HG03354 (cell line): Measurements from ENCODE around the gene LRR1.
"Not testable (repeated sequence)": the region's sequence is repeated elsewhere in the genome, so short reads cannot be mapped to it uniquely, and the experiment has no call there.

Experiments used
- ATAC-seq: cut with Tn5 transposase; IDR thresholded peaks from one replicate; pipeline ENCODE4 v1.9.1; 2021; ENCODE audit warnings: mild to moderate bottlenecking; ENCODE audit not compliant: unreplicated experiment, poor library complexity, severe bottlenecking

Gene LRR1

GRCh38 chr14:49623941-49624839 is 25.4 kb downstream of the LRR1 start:
- no peak for ATAC-seq

DNA sequence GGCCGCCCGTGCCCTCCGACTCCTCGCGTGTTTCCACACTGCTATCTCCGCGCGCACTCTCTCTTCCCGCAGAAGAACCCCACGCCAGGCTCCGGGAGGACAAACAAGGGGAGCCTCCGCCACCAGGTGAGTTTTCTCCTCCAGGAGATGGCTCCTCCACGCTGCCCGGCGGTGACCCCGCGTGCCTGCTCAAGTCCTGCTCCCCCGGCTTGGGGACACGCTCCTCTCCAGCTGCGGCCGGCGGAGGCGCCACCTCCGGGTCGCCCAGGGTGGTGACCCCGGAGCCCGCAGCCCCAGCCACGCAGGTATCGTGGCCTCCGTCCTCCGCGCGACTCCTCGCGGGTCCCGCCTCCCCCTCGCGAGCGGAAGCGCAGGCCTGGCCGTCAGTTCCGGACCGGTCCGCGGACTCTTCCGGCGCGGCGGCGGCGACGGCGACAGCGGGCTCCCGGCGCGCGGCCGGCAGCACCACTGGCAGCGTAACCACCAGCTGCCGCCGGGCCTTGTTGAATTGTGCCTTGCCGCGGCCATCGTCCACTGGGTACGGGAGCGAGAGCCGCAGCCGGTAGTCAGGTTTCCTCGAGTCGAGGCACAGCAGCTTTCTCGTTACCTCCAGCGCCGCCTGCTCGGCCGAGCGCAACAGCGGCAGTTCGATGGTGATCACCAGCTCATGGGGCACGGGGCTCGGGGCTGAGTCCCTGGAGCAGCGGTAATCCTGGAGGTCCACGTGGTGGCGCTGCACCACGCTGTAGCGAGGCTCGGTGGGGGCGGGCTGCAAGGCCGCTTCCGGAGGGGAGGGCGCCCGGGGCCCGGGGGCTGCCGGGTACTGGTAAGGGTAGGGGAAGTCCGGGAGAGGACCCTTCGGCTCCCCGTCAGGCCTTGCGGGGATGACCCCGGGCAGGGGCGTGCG is 35.2 kb downstream of the LRR1 start:
- peak; percentile 81 for ATAC-seq

DNA sequence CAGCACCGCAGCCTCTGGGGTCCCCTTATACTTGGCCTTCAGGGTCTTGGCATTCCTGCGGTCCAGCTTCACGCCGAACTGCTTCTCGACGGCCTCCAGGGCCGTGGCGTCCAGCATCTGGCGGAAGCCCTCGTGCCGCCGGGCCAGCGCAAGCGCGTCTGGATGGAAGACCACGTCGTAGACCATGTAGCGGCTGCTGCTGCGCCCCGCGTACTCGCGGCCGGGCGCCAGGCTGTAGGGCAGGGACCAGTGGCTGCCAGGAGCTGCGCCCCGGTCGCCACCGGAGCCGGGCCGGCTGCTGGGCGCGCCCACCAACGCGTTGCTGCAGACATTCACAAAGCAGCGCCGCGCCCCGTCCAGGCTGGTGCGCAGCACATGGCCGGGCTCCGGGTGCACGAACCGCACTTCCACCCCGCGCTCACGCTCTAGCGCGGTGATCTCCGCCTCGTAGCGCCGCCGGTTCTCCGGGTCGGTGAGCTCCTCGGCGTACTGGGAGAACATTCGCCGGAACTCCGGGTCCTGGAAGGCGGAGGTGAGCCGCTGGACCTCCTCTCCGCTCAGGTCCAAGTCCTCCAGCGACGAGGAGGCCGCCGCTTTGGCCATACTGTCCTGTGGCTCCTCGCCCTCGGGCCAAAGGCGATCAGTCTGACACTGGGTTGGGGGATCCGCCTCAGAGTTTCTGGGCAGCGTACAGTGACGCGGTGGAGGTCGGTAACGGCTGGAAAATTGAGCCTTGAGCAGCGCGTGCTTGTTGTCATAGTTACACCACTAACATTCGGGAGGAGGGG is 36.0 kb downstream of the LRR1 start, which contains the start of gene DNAAF2:
DNAAF2 (minus strand) TSS at position 698 of the 788 bp plus-strand sequence; CDS start at position 603, 95 bp downstream.
- peak; percentile 37 for ATAC-seq

DNA sequence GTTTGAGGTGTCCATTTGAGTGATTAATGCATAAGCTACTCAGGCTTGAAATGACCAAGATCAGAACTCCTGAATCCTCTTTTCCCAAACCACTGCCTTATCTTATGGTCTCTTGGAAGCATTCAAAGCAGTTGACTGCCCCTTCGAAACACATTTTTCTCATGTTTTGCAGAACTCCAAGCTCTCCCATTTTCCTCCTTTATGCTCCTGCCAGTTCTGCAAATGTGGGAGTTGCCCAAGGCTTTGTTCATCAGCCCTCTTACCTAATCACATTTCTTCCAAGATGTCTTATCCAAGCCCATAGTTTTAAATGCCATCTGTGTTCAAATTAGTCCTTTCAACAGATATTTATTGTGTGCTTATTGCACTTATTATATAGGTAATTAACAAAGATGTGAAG is 38.1 kb downstream of the LRR1 start:
- no peak for ATAC-seq

- ATAC-seq: no peak
Observed at GRCh38 chr14:49637534-49638078, 38.9 kb downstream of the LRR1 start.

DNA sequence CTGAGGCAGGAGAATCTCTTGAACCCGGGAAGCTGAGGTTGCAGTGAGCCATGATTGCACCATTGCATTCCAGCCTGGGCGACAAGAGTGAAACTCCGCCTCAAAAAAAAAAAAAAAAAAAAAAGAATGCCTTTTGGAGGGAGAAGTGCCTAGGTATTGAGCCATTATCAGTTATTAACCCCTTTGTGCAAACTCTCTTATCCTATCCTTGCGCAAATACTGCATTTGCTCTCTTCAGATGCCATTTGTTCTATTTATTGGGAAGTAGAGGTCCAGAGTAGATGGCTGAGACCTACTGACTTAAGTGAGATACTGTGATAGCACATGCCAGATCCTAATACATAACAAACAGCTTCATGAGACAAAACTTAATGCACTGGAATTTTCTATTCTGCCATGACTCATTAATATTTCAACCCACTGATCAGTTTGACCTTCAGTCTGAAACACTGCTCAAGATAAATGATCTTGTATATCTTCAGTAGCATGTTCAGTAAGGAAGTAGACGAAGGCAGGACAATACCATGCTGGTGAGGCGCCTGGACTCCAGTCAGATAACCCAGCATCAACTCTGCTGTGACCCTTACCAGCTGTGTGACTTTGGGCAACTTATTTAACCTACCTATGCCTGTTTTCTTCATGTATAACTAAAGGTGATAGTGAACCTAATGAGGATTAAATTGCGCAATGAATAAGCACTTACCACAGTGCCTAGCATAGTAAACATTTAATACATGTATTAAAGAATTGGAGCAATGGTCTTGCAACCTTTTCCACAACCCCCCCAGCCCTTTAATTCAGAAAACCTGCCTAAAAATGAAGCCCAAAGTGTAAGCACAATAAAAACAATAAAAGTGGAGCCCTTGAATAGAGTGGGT is 42.0 kb downstream of the LRR1 start:
- no peak for ATAC-seq

DNA sequence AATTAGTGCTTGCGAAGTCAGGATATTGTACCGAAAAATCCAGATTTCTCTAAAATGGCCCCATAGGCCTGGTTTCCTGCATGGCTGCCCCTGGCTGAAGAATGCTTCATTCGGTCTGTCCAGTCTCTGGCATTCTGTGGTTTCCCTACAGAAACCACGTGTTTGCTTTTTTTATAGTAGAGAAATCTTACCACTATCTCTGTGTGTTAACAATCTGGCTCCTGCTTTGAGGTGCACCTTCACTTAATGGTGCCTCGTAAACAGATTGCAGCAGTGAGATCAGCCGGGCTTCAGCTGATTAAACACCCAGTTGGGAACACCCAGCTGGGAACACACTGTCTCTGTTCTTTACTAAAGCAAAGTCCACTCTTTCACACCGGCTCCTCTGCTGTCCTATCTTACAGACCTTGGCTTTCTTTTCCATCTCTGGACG is 43.0 kb downstream of the LRR1 start:
- no peak for ATAC-seq

DNA sequence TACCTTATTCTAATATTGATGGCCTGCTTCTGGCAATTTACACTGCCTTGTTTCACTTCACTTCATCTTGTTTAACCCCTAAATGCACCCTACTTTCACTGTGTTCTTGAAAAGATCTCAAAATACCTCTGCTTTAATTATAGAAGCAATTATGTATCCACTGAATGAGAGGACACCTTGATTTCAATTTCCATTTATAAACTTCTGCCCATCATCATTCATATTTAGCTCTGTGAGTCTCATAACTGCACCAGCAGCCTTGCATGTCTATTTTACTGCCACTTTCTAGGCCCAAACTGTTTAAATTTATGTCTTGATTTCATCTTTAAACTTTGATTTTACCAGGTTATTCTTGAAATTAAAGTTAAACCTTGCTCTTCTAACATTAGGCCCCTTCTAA is 43.4 kb downstream of the LRR1 start:
- no peak for ATAC-seq

GRCh38 chr14:49653508-49653907 is 54.8 kb downstream of the LRR1 start:
- ATAC-seq: no peak

DNA sequence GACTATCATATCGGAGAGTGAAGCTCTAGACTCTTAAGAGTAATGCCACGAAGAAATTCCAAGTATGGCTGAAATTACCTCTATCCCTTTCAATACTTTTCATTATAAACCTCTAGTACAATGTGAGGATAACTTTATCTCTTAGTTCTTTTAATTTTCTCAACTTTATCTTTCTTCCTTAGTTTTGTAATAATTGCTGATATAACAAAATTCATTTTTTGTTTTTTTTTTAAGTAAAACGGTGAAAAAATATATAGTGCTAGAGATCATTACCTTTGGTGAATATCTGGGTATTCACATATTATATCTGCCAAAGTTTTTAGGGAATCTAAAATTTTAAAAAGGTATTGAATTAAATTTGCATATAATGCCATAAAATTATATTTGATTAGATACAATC is 55.8 kb downstream of the LRR1 start:
- ATAC-seq: no peak

DNA sequence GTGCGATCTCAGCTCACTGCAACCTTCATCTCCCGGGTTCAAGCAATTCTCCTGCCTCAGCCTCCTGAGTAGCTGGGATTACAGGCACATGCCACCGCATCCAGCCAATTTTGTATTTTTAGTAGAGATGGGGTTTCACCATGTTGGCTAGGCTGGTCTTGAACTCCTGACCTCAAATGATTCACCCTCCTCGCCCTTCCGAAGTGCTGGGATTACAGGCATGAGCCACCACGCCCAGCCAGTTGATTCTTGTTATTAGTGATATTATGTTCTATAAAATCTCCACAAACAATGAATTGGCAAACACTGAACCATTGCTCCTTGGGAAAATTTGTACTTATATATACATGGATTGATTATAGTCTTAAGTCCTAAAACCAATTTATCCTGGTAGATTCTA is 58.8 kb downstream of the LRR1 start:
- not testable (repeated sequence) for ATAC-seq

- no peak for ATAC-seq
Observed at GRCh38 chr14:49659526-49660455, 61.1 kb downstream of the LRR1 start.
